Neural cell (in vitro differentiated cells): Measurements from ENCODE around the gene C1S.
"Not testable (repeated sequence)": the region's sequence is repeated elsewhere in the genome, so short reads cannot be mapped to it uniquely, and the experiment has no call there.

ENCODE experiments used
- CTCF ChIP-seq: fragments of 450-650 bp; IDR thresholded peaks from 2 replicates; pipeline ENCODE4 v1.5.1; 2014; ENCODE audit warnings: antibody characterized with exemption, mild to moderate bottlenecking, moderate library complexity; ENCODE audit not compliant: poor library complexity, severe bottlenecking
- EP300 ChIP-seq: fragments of 450-650 bp; conservative IDR thresholded peaks from 2 replicates; pipeline ENCODE4 v1.6.1; 2014; ENCODE audit warnings: antibody characterized with exemption, mild to moderate bottlenecking, moderate library complexity; ENCODE audit not compliant: poor library complexity, severe bottlenecking
- EZH2 ChIP-seq: fragments of 200-600, 300-800 bp; shearing (Covaris generic), sonication (generic); IDR thresholded peaks from 2 replicates; pipeline ENCODE4 v1.6.1; 2014; ENCODE audit warnings: antibody characterized with exemption, low read length, borderline replicate concordance, mild to moderate bottlenecking; ENCODE audit not compliant: insufficient read depth, poor library complexity, severe bottlenecking
- POLR2AphosphoS5 ChIP-seq: IDR thresholded peaks from 2 replicates; pipeline ENCODE4 v1.6.1; 2012
- REST ChIP-seq: IDR thresholded peaks from 2 replicates; pipeline ENCODE4 v1.6.1; 2012; ENCODE audit warnings: borderline replicate concordance
- SMC3 ChIP-seq: fragments of 450-650 bp; conservative IDR thresholded peaks from 2 replicates; pipeline ENCODE4 v1.6.1; 2014; ENCODE audit warnings: antibody characterized with exemption, mild to moderate bottlenecking, moderate library complexity; ENCODE audit not compliant: poor library complexity
- TAF1 ChIP-seq: IDR thresholded peaks from 2 replicates; pipeline ENCODE4 v1.6.1; 2012; ENCODE audit warnings: low read depth

GRCh38 chr12:7049973-7050372 is 10.5 kb upstream of the C1S start:
- not testable (repeated sequence) for TF ChIP-seq CTCF, REST, POLR2AphosphoS5, TAF1, EZH2, SMC3, EP300
